HG03135 (cell line): ENCODE data around the gene MTERF1.
"Not testable (repeated sequence)": the region's sequence is repeated elsewhere in the genome, so short reads cannot be mapped to it uniquely, and the experiment has no call there.

Experiments used
- ATAC-seq: cut with Tn5 transposase; IDR thresholded peaks from one replicate; pipeline ENCODE4 v1.9.1; 2021; ENCODE audit warnings: mild to moderate bottlenecking, moderate library complexity; ENCODE audit not compliant: unreplicated experiment

Gene MTERF1

GRCh38 chr7:91887336-91888213, 7.1 kb upstream of the MTERF1 start:
- not testable (repeated sequence) for ATAC-seq

- ATAC-seq: no peak
Observed at GRCh38 chr7:91883676-91884362, 3.3 kb upstream of the MTERF1 start.

DNA sequence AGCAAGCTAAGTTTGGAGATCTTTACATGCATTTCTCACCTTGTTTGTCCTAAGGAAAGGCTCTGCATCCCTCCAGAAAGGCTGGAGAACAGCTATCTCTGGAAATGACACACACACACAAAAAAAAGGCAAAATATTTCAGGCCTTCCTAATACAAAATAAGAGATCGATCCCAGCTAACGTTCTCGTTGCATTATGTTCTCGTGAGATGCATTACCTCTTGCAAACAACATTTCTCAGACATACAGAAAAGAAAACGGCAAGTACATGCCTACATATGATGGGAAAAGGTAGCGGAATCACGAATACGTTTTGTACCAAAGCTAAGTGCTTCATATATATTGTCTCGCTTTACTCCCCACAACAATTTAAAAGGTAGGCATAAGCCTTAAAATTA, 488 bp downstream of the MTERF1 start:
- no peak for ATAC-seq

DNA sequence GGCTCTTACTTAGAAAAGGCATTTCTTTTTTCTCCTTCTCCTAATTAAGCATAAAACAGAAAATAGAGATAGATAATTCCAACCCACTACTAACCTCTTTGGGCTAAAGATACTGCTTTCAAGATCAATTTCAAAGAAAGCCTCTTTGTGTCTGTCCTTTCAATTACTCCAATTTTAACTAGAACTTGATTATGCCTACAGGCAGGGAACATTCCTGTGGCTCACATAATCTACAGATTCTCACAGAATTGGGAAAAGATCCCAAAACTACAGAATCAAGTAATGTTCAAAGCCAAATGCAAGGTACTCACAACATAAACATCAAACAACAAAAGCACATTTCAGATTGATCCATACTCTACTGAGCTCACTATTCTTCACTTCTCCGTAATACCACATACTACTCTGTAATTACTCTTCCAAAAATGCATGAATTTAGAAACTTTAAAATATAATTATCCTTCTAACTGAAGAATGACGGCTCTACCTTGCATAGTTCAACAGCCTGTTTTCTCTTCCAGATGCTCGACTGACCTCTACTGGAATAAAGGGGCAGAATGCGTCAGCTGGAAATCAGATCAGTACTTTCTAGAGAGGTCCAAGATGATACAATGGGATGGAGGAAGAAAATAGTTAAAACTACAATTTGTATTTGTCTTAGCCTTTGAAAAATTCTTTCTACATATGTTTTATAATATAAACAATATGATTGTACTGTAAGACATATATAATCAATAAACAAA, 3.9 kb downstream of the MTERF1 start:
- no peak for ATAC-seq

GRCh38 chr7:91875851-91876250, 4.7 kb downstream of the MTERF1 start:
- no peak for ATAC-seq

DNA sequence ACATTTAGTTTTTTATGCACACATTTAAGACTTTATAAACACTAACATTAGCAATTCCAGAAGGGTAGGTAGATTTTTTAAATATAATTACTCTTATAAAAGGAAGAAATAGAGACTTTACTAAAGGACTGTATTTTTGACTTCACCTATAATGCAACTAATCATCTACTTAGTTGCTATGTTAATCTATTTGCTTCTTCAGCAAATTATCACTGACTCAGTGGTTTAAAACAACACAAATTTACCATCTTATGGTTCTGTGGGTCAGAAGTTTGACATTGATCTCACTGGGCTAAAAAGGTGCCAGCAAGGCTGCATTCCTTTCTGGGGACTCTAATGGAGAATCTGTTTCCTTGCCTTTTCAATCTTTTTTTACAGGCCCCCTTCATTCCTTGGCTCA, 7.6 kb downstream of the MTERF1 start:
- ATAC-seq: no peak

- ATAC-seq: no peak
Observed at GRCh38 chr7:91872069-91872468, 8.4 kb downstream of the MTERF1 start.

DNA sequence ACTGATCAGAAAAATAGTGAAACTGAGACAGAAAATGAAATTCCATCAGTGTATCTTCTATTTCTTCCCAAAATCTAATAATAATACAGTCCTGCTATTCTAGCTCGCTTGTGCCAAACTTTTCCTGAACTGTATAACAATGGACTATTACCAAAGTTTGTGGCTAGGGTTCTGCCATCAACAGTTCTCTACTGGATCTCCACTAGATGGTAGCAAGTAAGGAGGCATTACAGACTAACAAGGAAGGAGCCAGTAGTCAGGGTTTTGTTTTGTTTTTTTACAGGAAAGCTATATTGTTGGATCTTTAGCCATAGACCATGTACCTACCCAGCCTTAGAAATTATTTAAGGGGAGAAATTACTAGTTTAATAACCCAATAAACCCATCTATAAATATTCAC, 10.8 kb downstream of the MTERF1 start:
- ATAC-seq: no peak

GRCh38 chr7:91866599-91867148, 13.8 kb downstream of the MTERF1 start:
- ATAC-seq: no peak

- no peak for ATAC-seq
Observed at GRCh38 chr7:91865511-91865910, 15.0 kb downstream of the MTERF1 start.

GRCh38 chr7:91864604-91865003, 15.9 kb downstream of the MTERF1 start:
- not testable (repeated sequence) for ATAC-seq

DNA sequence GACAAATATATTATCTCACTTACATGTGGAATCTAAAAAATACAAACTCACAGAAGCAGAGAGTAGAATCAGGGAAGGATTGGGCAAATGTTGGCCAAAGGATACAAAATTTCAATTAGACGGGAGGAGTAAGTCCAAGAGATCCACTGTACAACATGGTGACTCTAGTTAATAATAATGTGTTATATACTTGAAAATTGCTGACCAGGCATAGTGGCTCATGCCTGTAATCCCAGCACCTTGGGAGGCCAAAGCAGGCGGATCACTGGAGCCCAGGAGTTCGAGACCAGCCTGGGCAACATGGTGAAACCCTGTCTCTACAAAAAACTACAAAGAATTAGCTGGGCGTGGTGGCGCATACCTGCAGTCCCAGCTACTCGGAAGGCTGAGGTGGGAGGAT, 16.4 kb downstream of the MTERF1 start:
- ATAC-seq: no peak

- ATAC-seq: no peak
Observed at GRCh38 chr7:91852263-91852741, 28.2 kb downstream of the MTERF1 start.

DNA sequence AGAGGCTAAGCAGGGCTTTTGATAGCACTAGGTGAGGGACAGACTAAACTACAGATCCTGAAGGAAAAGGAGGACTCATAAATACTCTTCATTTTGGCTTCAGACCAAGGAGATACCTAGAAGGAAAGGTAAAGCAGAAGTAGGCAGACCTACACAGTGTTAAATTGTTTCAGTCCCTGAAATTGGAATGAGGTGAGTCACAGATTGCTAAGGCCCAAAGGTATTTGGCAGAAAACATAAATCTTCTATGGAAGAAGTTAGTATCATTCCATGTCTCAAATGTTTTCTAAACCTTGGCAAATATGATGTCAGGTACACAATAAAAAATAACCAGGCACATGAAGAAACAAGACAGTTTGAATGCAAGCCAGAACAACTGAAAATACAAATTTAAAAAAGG, 30.0 kb downstream of the MTERF1 start:
- no peak for ATAC-seq

DNA sequence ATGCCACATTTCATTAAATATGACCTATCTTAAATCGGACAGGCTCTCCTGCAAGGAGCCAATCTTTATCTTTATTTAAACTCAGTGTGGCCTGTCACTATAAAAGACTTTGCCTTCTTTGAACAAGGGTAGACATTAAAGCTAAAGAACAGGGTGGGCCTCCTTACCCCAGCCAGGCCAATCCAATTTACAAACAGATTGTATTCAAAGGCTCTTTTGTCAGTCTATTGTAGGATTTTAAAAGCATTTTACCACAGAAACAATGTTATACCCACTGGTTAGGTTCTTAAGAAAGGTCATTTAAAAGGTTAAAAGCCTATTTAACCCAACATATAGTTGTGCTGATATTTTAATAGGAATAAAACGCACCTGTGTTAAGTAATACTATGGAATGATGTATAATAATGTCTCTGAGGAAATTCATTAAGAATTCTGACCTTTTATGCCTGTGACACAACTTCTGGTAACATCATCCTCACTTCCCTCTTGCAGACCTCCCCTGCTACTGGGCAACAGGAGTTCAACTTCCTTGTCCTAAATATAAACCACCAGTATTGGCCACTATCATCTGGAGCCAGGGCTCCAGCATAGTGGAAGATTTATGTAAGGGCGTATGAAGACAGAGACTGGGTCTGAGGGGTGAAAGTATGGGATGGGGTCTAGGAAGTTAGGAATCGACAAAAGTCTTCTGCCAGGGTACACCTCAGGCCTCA, 32.5 kb downstream of the MTERF1 start:
- no peak for ATAC-seq

- no peak for ATAC-seq
Observed at GRCh38 chr7:91847231-91847630, 33.3 kb downstream of the MTERF1 start.

- ATAC-seq: no peak
Observed at GRCh38 chr7:91846436-91846835, 34.1 kb downstream of the MTERF1 start.

DNA sequence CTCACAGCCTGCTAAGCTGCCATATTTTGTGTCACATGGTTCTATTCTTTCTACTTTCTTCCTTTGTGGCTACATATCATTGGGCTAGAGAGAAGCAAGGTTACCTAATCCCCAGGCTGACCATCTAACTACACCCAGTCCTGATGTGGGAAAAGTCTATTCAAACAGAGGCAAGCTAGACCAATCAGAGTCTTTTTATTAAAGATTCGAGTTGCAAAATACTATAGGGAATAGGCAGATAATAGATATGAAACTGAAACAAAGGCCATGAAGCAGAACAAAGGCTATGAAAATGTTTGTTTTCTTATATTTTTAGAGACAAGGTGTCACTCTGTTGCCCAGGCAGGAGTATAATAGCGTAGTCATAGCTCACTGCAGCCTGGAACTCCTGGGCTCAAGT, 36.7 kb downstream of the MTERF1 start:
- ATAC-seq: peak; percentile 90

- no peak for ATAC-seq
Observed at GRCh38 chr7:91838439-91838838, 42.1 kb downstream of the MTERF1 start.

GRCh38 chr7:91837397-91838070, 43.0 kb downstream of the MTERF1 start:
- ATAC-seq: no peak
